Large intestine (tissue), 3 donors: ENCODE measurements around the gene ARHGAP22. TPM values are rescaled to one million over a fixed set of nuclear protein-coding genes. Genes with fewer than 3 reads are reported as not detected.
"Not testable (repeated sequence)": the region's sequence is repeated elsewhere in the genome, so short reads cannot be mapped to it uniquely, and the experiment has no call there.

Experiments
- DNase-seq, 2 donors: peaks; one replicate each; pipeline versions ENCODE4 v3.0.0 to v3.0.0-alpha.2; 2013
- H3K27ac ChIP-seq: one replicate; pipeline ENCODE4 v1.5.1; 2013; ENCODE audit warnings: low read length
- H3K27me3 ChIP-seq: 2 replicates; pipeline ENCODE4 v1.6.1; 2013; ENCODE audit warnings: low read length; ENCODE audit not compliant: control insufficient read depth, insufficient read depth
- H3K36me3 ChIP-seq: 2 replicates; pipeline ENCODE4 v1.6.1; 2013; ENCODE audit warnings: low read length; ENCODE audit not compliant: control insufficient read depth, insufficient read depth
- H3K4me1 ChIP-seq: one replicate; pipeline ENCODE4 v1.6.1; 2013; ENCODE audit warnings: low read length; ENCODE audit not compliant: control insufficient read depth, insufficient read depth
- H3K4me3 ChIP-seq: one replicate; pipeline ENCODE4 v1.5.1; 2013; ENCODE audit warnings: low read length
- H3K9me3 ChIP-seq: one replicate; pipeline ENCODE4 v1.6.1; 2013; ENCODE audit warnings: mild to moderate bottlenecking, low read depth, low read length, moderate library complexity; ENCODE audit not compliant: control insufficient read depth
- WGBS: methylation state at CpG from one replicate; pipeline ENCODE4 v1.1.5; 2013; ENCODE audit warnings: low lambda C conversion rate; ENCODE audit not compliant: insufficient coverage; 5-methylcytosine and 5-hydroxymethylcytosine counted together
- polyA plus RNA-seq: library from polyadenylated mRNA; unstranded; fragments of 120-200 nt; gene quantifications from one replicate; pipeline ENCODE4 v1.2.1, GENCODE V29; 2013

The ARHGAP22 gene
- polyA plus RNA-seq, 1 donor = 2.7 TPM

DNA sequence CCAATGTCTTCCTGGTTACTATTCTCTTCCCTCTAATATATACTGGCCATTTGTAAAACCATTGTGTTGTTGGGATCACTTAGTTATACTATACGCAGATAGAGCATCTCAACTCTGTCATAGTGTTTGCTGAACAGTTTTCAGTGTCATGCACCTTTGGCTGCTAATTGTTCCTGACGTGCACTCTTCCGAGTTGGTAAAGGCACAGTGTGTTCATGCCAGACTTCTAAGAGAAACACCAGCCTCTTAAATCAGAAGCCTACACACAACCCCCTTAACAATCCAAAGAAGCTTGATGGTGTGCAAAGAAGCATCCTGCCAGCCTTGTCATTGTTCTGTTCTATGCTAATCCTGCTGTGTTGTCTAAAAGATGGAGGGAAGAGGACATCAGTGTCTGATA is 167.3 kb downstream of the ARHGAP22 start:
- Histone ChIP-seq H3K27ac (no peak overlapping the region), H3K27me3 (no peaks in the 10 kb centered on the region), H3K36me3 (peaks cover 9% of the 10 kb centered on the region), H3K4me1 (peaks cover 6% of the 10 kb centered on the region), H3K9me3 (no peaks in the 10 kb centered on the region), H3K4me3 (no peak overlapping the region)
- no peak for DNase-seq
- no CpG with 5 or more reads among the region's 3 CpGs for WGBS

DNA sequence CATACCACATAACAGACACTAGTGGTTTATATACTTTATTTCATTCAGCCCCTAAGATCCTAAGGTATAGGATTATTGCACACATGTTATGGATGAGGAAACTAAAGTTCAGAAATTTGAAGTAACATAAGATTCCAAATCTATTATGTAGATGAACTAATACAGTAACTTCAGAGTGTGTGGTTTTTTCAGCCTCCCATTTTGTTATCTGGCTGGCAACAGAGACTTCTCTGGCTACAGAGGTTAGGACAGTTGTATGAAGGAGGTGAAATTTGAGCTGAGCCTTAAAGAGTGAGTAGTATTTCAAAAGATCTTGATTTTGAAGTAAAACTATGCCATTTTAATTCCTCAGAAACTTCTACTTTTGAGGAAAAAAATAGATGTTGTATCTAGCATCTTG is 173.0 kb downstream of the ARHGAP22 start:
- H3K4me3 ChIP-seq = no peak overlapping the region
- no peak overlapping the region for H3K27ac ChIP-seq
- H3K27me3 ChIP-seq = no peaks in the 10 kb centered on the region
- DNase-seq = no peak
- no peaks in the 10 kb centered on the region for H3K4me1 ChIP-seq
- no peaks in the 10 kb centered on the region for H3K9me3 ChIP-seq
- H3K36me3 ChIP-seq = peaks cover 6% of the 10 kb centered on the region

DNA sequence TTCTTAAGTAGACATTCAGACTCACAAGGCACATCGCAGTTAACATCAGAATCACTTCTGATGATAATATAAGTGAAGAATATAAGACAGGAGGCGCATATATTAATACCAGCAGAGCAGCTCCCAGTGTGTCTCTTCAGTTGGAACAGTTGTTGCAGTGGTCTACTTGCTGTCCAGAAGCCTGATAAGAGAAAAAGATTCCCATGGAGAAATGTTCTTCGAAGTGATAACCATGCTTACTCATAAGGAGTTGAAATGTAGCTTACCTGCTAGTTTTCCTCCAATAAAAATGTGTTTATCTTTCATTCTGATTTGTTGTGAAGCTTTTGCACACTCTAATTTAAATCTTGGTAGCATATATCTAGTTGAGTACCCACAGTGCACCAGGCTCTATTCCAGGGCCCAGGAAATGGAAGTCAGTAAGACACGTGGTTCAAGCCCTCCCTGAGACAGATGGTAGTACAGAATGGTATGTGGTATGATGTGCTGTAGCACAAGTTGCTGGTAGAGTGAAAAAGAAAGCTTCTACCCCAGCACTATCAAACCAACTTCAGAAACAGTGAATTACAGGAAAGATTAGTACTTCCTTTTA is 174.4 kb downstream of the ARHGAP22 start:
- DNase-seq = no peak
- Histone ChIP-seq H3K9me3 (no peaks in the 10 kb centered on the region), H3K27ac (no peak overlapping the region)

DNA sequence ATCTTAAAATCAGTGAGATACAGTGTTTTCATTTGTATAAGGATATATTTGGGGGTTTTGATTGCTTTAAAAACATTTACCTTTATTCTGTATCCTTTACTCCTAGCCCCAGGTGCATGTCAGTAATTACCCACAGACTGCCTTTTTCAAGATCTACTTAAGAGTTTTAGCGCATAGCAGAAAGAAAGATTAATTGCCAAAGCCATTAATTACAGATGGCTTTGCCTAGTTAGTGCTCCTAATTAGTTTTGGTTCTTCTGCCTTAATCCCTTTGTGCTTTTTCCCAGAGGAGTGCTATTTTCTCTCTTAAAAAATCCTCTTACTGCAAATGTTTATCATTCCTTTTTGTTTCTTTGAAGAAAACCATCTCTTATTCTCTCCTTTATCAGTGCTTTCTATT is 175.6 kb downstream of the ARHGAP22 start:
- Histone ChIP-seq H3K4me3 (no peak overlapping the region), H3K9me3 (no peaks in the 10 kb centered on the region), H3K27ac (no peak overlapping the region), H3K4me1 (no peaks in the 10 kb centered on the region), H3K36me3 (peaks cover 5% of the 10 kb centered on the region), H3K27me3 (no peaks in the 10 kb centered on the region)
- DNase-seq = no peak
- WGBS = 100% methylated on average over 1 of the region's 1 CpG

More for the DNA sequence above, 174.4 kb downstream of the ARHGAP22 start:
- H3K4me1 ChIP-seq = no peaks in the 10 kb centered on the region
- H3K27me3 ChIP-seq = no peaks in the 10 kb centered on the region
- no peak overlapping the region for H3K4me3 ChIP-seq
- WGBS = 100% methylated on average over 3 of the region's 4 CpGs
- H3K36me3 ChIP-seq = peaks cover 7% of the 10 kb centered on the region

DNA sequence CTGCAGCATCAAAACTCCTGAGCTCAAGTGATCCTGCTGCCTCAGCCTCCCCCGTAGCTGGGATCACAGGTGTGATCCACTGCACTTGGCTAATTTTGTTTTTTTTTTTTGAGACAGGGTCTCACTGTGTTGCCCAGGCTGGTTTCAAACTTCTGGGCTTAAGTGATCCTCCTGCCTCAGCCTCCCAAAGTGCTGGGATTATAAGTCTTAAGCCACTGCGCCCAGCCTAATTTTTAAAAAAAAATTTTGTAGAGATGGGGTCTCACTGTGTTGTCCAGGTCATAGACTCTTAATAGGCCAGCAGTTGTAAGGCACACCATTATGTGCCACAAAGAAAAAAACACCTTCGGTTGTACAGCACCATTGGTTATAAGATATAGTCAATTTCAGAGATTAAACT is 176.0 kb downstream of the ARHGAP22 start:
- Histone ChIP-seq H3K9me3 (no peaks in the 10 kb centered on the region), H3K4me1 (no peaks in the 10 kb centered on the region)
- WGBS = no CpG with 5 or more reads among the region's 3 CpGs

DNA sequence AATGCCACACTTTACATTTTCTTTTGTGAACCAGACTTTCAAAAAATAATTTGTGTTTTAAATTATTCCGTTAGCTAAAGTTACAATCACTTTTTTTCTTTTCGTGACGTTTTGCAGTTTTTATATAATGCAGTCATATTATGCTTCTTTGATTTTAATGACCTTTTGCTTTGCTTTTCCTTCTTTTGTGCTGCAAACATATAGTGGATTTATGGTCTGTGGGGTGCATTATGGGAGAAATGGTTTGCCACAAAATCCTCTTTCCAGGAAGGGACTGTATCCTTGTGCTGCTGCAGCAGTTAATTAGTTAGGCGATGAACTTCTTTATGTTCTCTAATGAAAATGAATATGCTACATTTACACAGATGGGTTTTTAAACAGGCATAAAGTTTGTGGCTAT is 181.0 kb downstream of the ARHGAP22 start:
- no peaks in the 10 kb centered on the region for H3K27me3 ChIP-seq
- WGBS = 90% methylated on average over 3 of the region's 4 CpGs
- no peaks in the 10 kb centered on the region for H3K9me3 ChIP-seq
- no peak for DNase-seq
- H3K27ac ChIP-seq = no peak overlapping the region
- peaks cover 2% of the 10 kb centered on the region for H3K36me3 ChIP-seq
- H3K4me3 ChIP-seq = no peak overlapping the region
- H3K4me1 ChIP-seq = no peaks in the 10 kb centered on the region

More for the DNA sequence above, 176.0 kb downstream of the ARHGAP22 start:
- no peak overlapping the region for H3K4me3 ChIP-seq
- H3K36me3 ChIP-seq = peaks cover 5% of the 10 kb centered on the region
- no peak overlapping the region for H3K27ac ChIP-seq
- no peaks in the 10 kb centered on the region for H3K27me3 ChIP-seq
- no peak for DNase-seq

DNA sequence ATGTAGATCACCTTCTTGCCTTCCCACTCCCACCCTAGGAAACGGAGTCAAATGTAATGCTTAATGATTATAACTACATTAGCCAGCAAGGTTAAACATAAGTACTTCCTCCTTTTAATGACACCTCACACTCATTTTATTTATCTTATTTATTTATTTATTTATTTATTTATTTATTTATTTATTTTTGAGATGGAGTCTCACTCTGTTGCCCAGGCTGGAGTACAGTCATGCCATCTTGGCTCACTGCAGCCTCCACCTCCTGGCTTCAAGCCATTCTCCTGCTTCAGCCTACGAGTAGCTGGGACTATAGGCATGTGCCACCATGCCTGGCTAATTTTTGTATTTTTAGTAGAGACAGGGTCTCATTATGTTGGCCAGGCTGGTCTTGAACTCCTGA is 183.0 kb downstream of the ARHGAP22 start:
- not testable (repeated sequence) for H3K9me3 ChIP-seq, H3K4me3 ChIP-seq, H3K4me1 ChIP-seq, H3K27ac ChIP-seq, DNase-seq, H3K27me3 ChIP-seq, H3K36me3 ChIP-seq
- WGBS = 100% methylated on average over 1 of the region's 2 CpGs

DNA sequence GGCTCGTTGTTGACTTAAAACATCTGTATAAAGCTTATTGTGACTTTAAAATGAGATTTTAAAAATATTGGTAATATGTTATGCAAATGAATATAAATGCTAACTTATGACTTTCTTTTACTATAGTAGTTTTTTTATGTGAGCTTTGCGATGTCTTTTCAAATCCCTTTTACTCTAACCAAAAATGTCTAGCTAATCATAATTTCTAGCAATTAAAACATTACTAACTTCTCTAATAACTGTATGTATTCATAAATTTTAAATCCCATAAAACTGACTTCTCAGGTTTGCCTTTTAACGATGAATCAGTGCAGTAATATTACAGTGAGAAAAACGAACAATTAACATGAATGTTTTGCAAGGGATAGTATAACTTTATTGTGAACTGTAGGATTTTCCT is 185.2 kb downstream of the ARHGAP22 start:
- H3K36me3 ChIP-seq = peaks cover 2% of the 10 kb centered on the region
- H3K27ac ChIP-seq = no peak overlapping the region
- H3K9me3 ChIP-seq = no peaks in the 10 kb centered on the region
- no peak overlapping the region for H3K4me3 ChIP-seq
- no peaks in the 10 kb centered on the region for H3K27me3 ChIP-seq
- H3K4me1 ChIP-seq = no peaks in the 10 kb centered on the region
- 100% methylated on average over 2 of the region's 4 CpGs for WGBS
- DNase-seq = no peak

DNA sequence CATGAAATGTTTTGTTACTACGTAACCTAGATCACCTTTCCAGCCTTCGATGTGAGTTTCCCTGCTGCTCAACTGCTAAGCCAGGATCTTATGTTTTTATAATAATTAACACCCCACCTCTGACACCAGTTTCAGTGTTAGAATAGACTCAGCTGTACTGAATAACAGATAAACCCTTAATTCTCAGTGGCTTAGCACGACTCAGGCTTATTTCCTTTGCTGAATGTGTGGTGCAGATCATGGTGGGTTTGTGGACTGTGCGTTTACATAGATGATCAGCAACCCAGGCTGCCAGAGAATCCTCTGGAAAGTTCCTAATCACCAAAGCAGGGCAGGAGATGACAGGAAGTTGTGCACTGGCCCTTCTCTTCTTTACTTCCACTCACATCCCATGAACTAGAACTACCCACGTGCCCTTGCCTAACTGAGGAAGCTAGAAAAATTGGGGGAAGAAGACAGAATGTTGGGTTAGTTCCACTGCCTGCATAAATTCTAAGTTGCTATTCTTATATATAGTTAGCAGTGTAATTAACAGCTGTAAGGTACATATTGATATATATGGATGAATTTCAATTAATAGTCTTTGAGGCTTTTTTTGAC is 186.6 kb downstream of the ARHGAP22 start:
- Histone ChIP-seq H3K9me3 (no peaks in the 10 kb centered on the region), H3K27ac (no peak overlapping the region), H3K4me1 (no peaks in the 10 kb centered on the region), H3K27me3 (no peaks in the 10 kb centered on the region), H3K36me3 (peaks cover 2% of the 10 kb centered on the region), H3K4me3 (no peak overlapping the region)
- no peak for DNase-seq
- no CpG with 5 or more reads among the region's 5 CpGs for WGBS

DNA sequence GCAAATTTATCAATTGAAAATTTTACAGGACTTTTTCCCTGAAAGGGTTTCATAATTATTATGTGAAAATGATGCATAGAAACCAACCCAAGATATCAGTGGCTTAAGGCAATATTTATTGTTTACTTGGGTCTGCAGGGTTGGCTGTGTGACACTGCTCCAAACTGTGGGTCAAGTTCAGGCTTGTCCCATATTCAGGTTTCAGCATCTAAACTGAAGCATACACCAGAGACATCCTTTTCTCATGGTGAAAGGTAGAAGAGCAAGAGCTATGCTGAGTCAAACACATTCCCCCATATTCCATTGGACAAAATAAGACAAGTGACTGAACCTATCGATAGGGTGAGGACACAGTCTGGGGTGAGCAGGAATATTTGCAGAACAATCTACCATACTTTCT is 187.5 kb downstream of the ARHGAP22 start:
- Histone ChIP-seq H3K9me3 (no peaks in the 10 kb centered on the region), H3K27me3 (no peaks in the 10 kb centered on the region), H3K27ac (no peak overlapping the region), H3K36me3 (peaks cover 10% of the 10 kb centered on the region), H3K4me3 (no peak overlapping the region), H3K4me1 (no peaks in the 10 kb centered on the region)
- DNase-seq = no peak
- WGBS = no CpG with 5 or more reads among the region's 1 CpG

DNA sequence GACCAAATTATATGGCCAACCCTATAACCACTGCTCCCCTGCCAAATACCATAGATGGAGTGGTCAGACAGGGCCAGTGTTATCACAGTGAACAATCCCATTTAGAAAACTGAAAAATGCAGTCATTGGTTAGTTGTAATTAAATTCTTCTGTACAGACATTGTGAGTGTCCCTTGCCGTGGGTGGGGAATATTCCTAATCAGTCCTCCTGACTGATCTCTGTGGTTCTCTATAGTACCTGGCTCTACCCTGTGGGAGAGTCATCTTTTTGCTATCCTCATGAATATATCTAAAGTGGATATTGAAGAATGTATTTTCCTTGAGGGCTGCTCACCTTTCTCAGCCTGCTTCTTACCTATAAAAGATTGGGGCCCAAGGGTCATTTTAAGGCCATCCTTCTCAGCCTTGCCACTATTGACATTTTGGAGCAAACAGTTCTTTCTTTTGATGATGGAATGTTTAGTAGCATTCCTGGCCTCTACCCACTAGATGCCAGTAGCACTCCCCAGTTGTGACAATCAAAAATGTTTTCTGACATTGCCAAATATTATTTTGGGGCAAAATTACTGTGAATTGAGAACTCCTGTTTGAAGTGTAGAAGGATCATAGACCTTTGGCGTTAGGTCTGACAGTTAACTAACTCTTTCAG is 188.2 kb downstream of the ARHGAP22 start:
- H3K36me3 ChIP-seq = peaks cover 11% of the 10 kb centered on the region
- H3K27ac ChIP-seq = no peak overlapping the region
- H3K4me3 ChIP-seq = no peak overlapping the region
- no peaks in the 10 kb centered on the region for H3K4me1 ChIP-seq
- H3K9me3 ChIP-seq = peaks cover 5% of the 10 kb centered on the region
- 72% methylated on average over 2 of the region's 2 CpGs for WGBS
- no peaks in the 10 kb centered on the region for H3K27me3 ChIP-seq
- no peak for DNase-seq
